Suprapubic skin (tissue), 3 donors: ENCODE measurements around the gene MORN5.

Experiments
- CTCF ChIP-seq, 2 donors: fragments of 200-600 bp in 1 of 2; fragments of 450-650 bp in 1 of 2; sonication (generic) in 1 of 2; IDR thresholded peaks; one replicate each; pipeline ENCODE4 v1.5.1; 2016 to 2019; ENCODE audit warnings: antibody characterized with exemption in 2 of 2, mild to moderate bottlenecking in 1 of 2, moderate library complexity in 1 of 2
- EP300 ChIP-seq: sonication (generic); formaldehyde crosslinking; IDR thresholded peaks from one replicate; pipeline ENCODE4 v1.6.1; 2017; ENCODE audit warnings: antibody characterized with exemption
- POLR2A ChIP-seq, 2 donors: fragments of 450-650 bp; IDR thresholded peaks; one replicate each; pipeline ENCODE4 v1.6.1; 2017; ENCODE audit warnings: antibody characterized with exemption in 2 of 2, mild to moderate bottlenecking in 2 of 2, moderate library complexity in 2 of 2

DNA sequence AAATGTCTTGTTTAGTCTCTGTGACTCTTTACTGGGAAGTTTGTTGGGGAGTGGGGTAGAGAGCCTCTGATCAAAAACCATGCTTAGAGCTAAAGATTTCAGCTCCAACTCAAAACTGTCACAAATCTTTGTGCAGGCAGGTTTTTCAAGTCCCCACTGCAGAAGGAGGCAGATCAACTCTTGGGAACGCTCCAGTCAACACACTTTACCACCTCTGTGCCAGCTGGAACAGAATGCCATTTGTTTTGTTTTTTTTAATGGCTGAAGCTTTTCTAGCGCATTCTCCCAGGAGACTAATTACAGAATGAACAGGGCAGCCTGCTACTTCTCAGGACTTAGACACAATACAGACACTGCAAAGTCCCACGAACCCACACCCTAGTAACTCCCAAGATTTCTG, 87.0 kb downstream of the MORN5 start:
- TF ChIP-seq POLR2A (IDR thresholded peaks at IDR 0.05) (no peak), CTCF (IDR thresholded peaks at IDR 0.05) (no peak), EP300 (no peak)
